Choroid plexus epithelial cell (primary cell): ENCODE data around the gene GSTM1.

Experiments used
- DNase-seq: peaks from one replicate; pipeline ENCODE4 v3.0.0-alpha.2; 2010; ENCODE audit warnings: low read depth
- H3K4me3 ChIP-seq: 2 replicates; pipeline ENCODE4 v1.5.1; 2011; ENCODE audit warnings: low read depth, mild to moderate bottlenecking, control low read depth, low read length, moderate library complexity
- CTCF ChIP-seq: conservative IDR thresholded peaks from 2 replicates; pipeline ENCODE4 v1.5.1; 2011; ENCODE audit warnings: low read depth, mild to moderate bottlenecking, control low read depth, inconsistent platforms, low read length, moderate library complexity

GSTM1 gene

GRCh38 chr1:109687641-109688499 lies at the start of gene GSTM1:
Gene GSTM1 (plus strand): TSS chr1:109687817. CDS start chr1:109687874, 57 bp downstream.
- no peak within 1 kb of the TSS for H3K4me3 ChIP-seq
- DNase-seq, result no peak
- no peak for TF ChIP-seq CTCF

GRCh38 chr1:109639063-109639840 lies 48.4 kb upstream of the GSTM1 start:
- TF ChIP-seq CTCF, result no peak
- H3K4me3 ChIP-seq, result no peak overlapping the region
- no peak for DNase-seq

GRCh38 chr1:109639841-109640184 lies 47.8 kb upstream of the GSTM1 start:
- no peak overlapping the region for H3K4me3 ChIP-seq
- TF ChIP-seq CTCF, result no peak
- DNase-seq, result no peak

- TF ChIP-seq CTCF, result peak; percentile 95
- no peak overlapping the region for H3K4me3 ChIP-seq
- peak; percentile 78 for DNase-seq
These were observed 47.2 kb upstream of the GSTM1 start for GRCh38 chr1:109640285-109640865.

GRCh38 chr1:109641078-109641740 lies 46.4 kb upstream of the GSTM1 start:
- no peak for TF ChIP-seq CTCF
- H3K4me3 ChIP-seq, result no peak overlapping the region
- DNase-seq, result no peak

GRCh38 chr1:109641861-109642260 lies 45.8 kb upstream of the GSTM1 start:
- TF ChIP-seq CTCF, result no peak
- DNase-seq, result no peak
- H3K4me3 ChIP-seq, result no peak overlapping the region
